GM21529 (cell line): ENCODE measurements around the gene HTR3E.
"Not testable (repeated sequence)": the region's sequence is repeated elsewhere in the genome, so short reads cannot be mapped to it uniquely, and the experiment has no call there.

Source experiments
- ATAC-seq: cut with Tn5 transposase; IDR thresholded peaks from one replicate; pipeline ENCODE4 v1.9.1; 2021; ENCODE audit not compliant: unreplicated experiment

HTR3E gene

GRCh38 chr3:184110316-184110725 lies 13.5 kb downstream of the HTR3E start:
- ATAC-seq = no peak

- no peak for ATAC-seq
Observed at GRCh38 chr3:184116017-184116416, 19.2 kb downstream of the HTR3E start.

- no peak for ATAC-seq
Observed at GRCh38 chr3:184117636-184118035, 20.8 kb downstream of the HTR3E start.

- not testable (repeated sequence) for ATAC-seq
Observed at GRCh38 chr3:184121031-184121430, 24.2 kb downstream of the HTR3E start.

GRCh38 chr3:184126006-184126405 lies 29.1 kb downstream of the HTR3E start:
- no peak for ATAC-seq

- peak; percentile 49 for ATAC-seq
Observed at GRCh38 chr3:184129012-184129411, 32.1 kb downstream of the HTR3E start.

- ATAC-seq = no peak
Observed at GRCh38 chr3:184132945-184133344, 36.1 kb downstream of the HTR3E start.

GRCh38 chr3:184133840-184134745 lies 37.2 kb downstream of the HTR3E start:
- peak; percentile 47 for ATAC-seq

- peak; percentile 21 for ATAC-seq
Observed at GRCh38 chr3:184134746-184135148, 37.9 kb downstream of the HTR3E start.

- ATAC-seq = peak; percentile 93
Observed at GRCh38 chr3:184135149-184135910, 38.5 kb downstream of the HTR3E start, which contains the start of gene EIF2B5. Gene EIF2B5, plus strand, starts transcription at chr3:184135358. Its CDS starts 28 bp downstream, at chr3:184135386.

GRCh38 chr3:184135911-184136260 lies 39.0 kb downstream of the HTR3E start:
- ATAC-seq = no peak

- no peak for ATAC-seq
Observed at GRCh38 chr3:184140436-184140835, 43.6 kb downstream of the HTR3E start.

- no peak for ATAC-seq
Observed at GRCh38 chr3:184142199-184142598, 45.3 kb downstream of the HTR3E start.

- no peak for ATAC-seq
Observed at GRCh38 chr3:184143327-184143726, 46.5 kb downstream of the HTR3E start.

GRCh38 chr3:184144505-184144904 lies 47.6 kb downstream of the HTR3E start:
- no peak for ATAC-seq

- no peak for ATAC-seq
Observed at GRCh38 chr3:184145111-184145524, 48.3 kb downstream of the HTR3E start.

- no peak for ATAC-seq
Observed at GRCh38 chr3:184145751-184146270, 48.9 kb downstream of the HTR3E start.

GRCh38 chr3:184148076-184148475 lies 51.2 kb downstream of the HTR3E start:
- no peak for ATAC-seq

- no peak for ATAC-seq
Observed at GRCh38 chr3:184149123-184149522, 52.3 kb downstream of the HTR3E start.

GRCh38 chr3:184149770-184150169 lies 52.9 kb downstream of the HTR3E start:
- ATAC-seq = not testable (repeated sequence)

- peak; percentile 79 for ATAC-seq
Observed at GRCh38 chr3:184154885-184155643, 58.2 kb downstream of the HTR3E start, which contains the start of gene DVL3. Gene DVL3, plus strand, starts transcription at chr3:184155377. Its CDS starts 259 bp downstream, at chr3:184155636.
